ENCODE results near the gene FCHO2. TPM values are rescaled to one million over a fixed set of nuclear protein-coding genes. Genes with fewer than 3 reads are reported as not detected.
"Not testable (repeated sequence)": the region's sequence is repeated elsewhere in the genome, so short reads cannot be mapped to it uniquely, and the experiment has no call there.

FCHO2 gene
- total and polyA plus RNA-seq, 4 donors = 20.7 to 60.9 (median 38.6) TPM

GRCh38 chr5:72922422-72922821, 33.4 kb upstream of the FCHO2 start:
- Histone ChIP-seq H3K4me3 (no peak overlapping the region), H3K27ac (ENCODE audit: low read depth in 1 of 2, low read length in 1 of 2) (no peak overlapping the region), H3K27me3 (ENCODE audit: control insufficient read depth in 3 of 3, insufficient read depth in 3 of 3, low read length in 2 of 3) (no peaks in the 10 kb centered on the region), H3K4me1 (ENCODE audit: control insufficient read depth in 5 of 5, insufficient read depth in 5 of 5, low read length in 5 of 5) (no peaks in the 10 kb centered on the region), H3K36me3 (ENCODE audit: control insufficient read depth in 4 of 4, insufficient read depth in 4 of 4, low read length in 4 of 4) (no peaks in the 10 kb centered on the region), H3K9me3 (ENCODE audit: control insufficient read depth in 4 of 4, insufficient read depth in 3 of 4, low read length in 3 of 4) (no peaks in the 10 kb centered on the region), H3K9ac (ENCODE audit: insufficient read depth in 1 of 2, low read length in 2 of 2) (no peak overlapping the region)
- no peak for ATAC-seq (ENCODE audit: insufficient read depth, low FRiP score)
- WGBS, 2 donors = 84 to 88% methylated on average over 1 of the region's 1 CpG
- no peak for TF ChIP-seq CTCF (IDR thresholded peaks at IDR 0.05; ENCODE audit: control extremely low read depth, extremely low read depth)
- DNase-seq = no peak

- no peaks in the 10 kb centered on the region for H3K9me3 ChIP-seq (ENCODE audit: control insufficient read depth in 4 of 4, insufficient read depth in 3 of 4, low read length in 3 of 4)
- H3K27ac ChIP-seq (ENCODE audit: low read depth in 1 of 2, low read length in 1 of 2) = no peak overlapping the region
- DNase-seq (no peak), ATAC-seq (ENCODE audit: insufficient read depth, low FRiP score) (no peak)
- no peak overlapping the region for H3K4me3 ChIP-seq
- 96% methylated on average over 31 to 33 of the region's 33 CpGs for WGBS, 2 donors
- no peaks in the 10 kb centered on the region for H3K4me1 ChIP-seq (ENCODE audit: control insufficient read depth in 5 of 5, insufficient read depth in 5 of 5, low read length in 5 of 5)
- H3K27me3 ChIP-seq (ENCODE audit: control insufficient read depth in 3 of 3, insufficient read depth in 3 of 3, low read length in 2 of 3) = no peaks in the 10 kb centered on the region
- H3K9ac ChIP-seq (ENCODE audit: insufficient read depth in 1 of 2, low read length in 2 of 2) = no peak overlapping the region
- H3K36me3 ChIP-seq (ENCODE audit: control insufficient read depth in 4 of 4, insufficient read depth in 4 of 4, low read length in 4 of 4) = no peaks in the 10 kb centered on the region
- TF ChIP-seq CTCF (IDR thresholded peaks at IDR 0.05; ENCODE audit: control extremely low read depth, extremely low read depth) = no peak
Measured at GRCh38 chr5:72925336-72926010, 30.4 kb upstream of the FCHO2 start.

GRCh38 chr5:72932686-72933085, 23.2 kb upstream of the FCHO2 start:
- not testable (repeated sequence) for H3K27ac ChIP-seq (ENCODE audit: low read depth in 1 of 2, low read length in 1 of 2); ATAC-seq (ENCODE audit: insufficient read depth, low FRiP score); H3K9ac ChIP-seq (ENCODE audit: insufficient read depth in 1 of 2, low read length in 2 of 2); H3K4me1 ChIP-seq (ENCODE audit: control insufficient read depth in 5 of 5, insufficient read depth in 5 of 5, low read length in 5 of 5); H3K4me3 ChIP-seq; H3K36me3 ChIP-seq (ENCODE audit: control insufficient read depth in 4 of 4, insufficient read depth in 4 of 4, low read length in 4 of 4); H3K27me3 ChIP-seq (ENCODE audit: control insufficient read depth in 3 of 3, insufficient read depth in 3 of 3, low read length in 2 of 3); DNase-seq; H3K9me3 ChIP-seq (ENCODE audit: control insufficient read depth in 4 of 4, insufficient read depth in 3 of 4, low read length in 3 of 4)
- WGBS, 2 donors = 91 to 97% methylated on average over 2 of the region's 2 CpGs

- not testable (repeated sequence) for H3K9me3 ChIP-seq (ENCODE audit: control insufficient read depth in 4 of 4, insufficient read depth in 3 of 4, low read length in 3 of 4); H3K4me1 ChIP-seq (ENCODE audit: control insufficient read depth in 5 of 5, insufficient read depth in 5 of 5, low read length in 5 of 5); ATAC-seq (ENCODE audit: insufficient read depth, low FRiP score); H3K27me3 ChIP-seq (ENCODE audit: control insufficient read depth in 3 of 3, insufficient read depth in 3 of 3, low read length in 2 of 3); H3K9ac ChIP-seq (ENCODE audit: insufficient read depth in 1 of 2, low read length in 2 of 2); H3K27ac ChIP-seq (ENCODE audit: low read depth in 1 of 2, low read length in 1 of 2); DNase-seq; H3K4me3 ChIP-seq; H3K36me3 ChIP-seq (ENCODE audit: control insufficient read depth in 4 of 4, insufficient read depth in 4 of 4, low read length in 4 of 4)
- 97% methylated on average over 28 to 32 of the region's 32 CpGs for WGBS, 2 donors
Measured at GRCh38 chr5:72934953-72935725, 20.7 kb upstream of the FCHO2 start.
